ENCODE measurements around the gene CTDSP1. TPM values are rescaled to one million over a fixed set of nuclear protein-coding genes. Genes with fewer than 3 reads are reported as not detected.
A peak's percentile ranks its signal among the peaks of the same experiment; 100 is the strongest.

CTDSP1 gene
- total RNA-seq, 1 donor = 152 TPM

GRCh38 chr2:218398437-218399390, 954 bp upstream of the CTDSP1 start:
- peak in 2 of 3 donors; percentile 82 to 86 for DNase-seq (ENCODE audit: low read depth in 2 of 3, low spot score in 2 of 3)

DNA sequence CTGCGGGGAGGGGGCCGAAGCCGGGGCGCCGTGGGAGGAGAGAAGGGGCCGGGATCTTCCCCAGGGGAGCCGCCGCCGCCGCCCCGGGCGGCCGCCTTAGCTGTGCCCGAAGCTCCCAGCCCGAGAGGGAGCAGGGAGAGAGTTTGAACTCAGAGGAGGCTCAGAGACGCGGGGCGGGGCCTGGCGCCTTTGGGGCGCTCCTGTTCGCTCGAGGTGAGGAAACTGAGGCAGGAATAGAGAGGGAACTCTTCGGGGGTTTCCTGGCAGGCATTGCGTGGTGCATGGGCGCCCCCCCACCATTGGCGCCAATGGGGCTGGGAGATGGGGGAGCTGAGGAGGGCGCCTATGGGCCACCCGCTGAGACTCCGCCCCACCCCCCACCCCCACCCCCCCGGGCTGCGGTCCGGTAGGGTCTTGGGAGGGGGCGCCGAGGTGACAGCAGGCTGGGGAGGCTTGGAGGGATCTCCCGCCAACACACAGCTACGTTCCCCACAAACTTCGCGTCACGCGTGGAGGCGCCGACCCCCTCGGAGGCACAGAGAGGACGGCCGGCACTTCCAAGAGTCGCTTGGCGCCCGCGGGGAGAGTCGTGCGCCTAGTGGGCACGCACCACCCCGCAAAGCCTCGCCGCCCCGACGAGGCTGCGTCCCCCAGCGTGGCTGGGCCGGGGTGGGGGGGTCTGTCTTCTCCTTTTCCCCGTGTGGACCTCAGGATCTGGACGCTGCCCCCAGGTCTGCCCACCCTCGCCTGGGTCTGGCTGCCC, 680 bp downstream of the CTDSP1 start:
- peak in 1 of 3 donors; percentile 35 for DNase-seq (ENCODE audit: low read depth in 2 of 3, low spot score in 2 of 3)

- DNase-seq (ENCODE audit: low read depth in 2 of 3, low spot score in 2 of 3) = no peak
Measured at GRCh38 chr2:218400930-218401881, 1.5 kb downstream of the CTDSP1 start.

GRCh38 chr2:218401890-218402289, 2.2 kb downstream of the CTDSP1 start:
- no peak for DNase-seq (ENCODE audit: low read depth in 2 of 3, low spot score in 2 of 3)

DNA sequence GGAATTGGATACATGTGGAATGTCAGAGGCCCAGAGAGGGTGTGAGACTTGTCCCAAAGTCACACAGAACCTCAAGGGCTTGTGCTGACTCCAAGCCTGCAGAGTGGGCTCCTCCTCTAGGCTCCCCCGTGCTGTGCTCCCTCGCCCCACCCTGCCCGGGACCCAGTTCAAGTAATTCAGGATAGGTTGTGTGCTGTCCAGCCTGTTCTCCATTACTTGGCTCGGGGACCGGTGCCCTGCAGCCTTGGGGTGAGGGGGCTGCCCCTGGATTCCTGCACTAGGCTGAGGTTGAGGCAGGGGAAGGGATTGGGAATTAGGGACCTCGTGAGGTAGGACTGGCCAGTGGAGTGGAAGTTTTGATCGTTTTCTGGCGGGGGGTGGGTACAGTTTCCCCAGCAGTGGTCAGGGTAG, 2.8 kb downstream of the CTDSP1 start:
- DNase-seq (ENCODE audit: low read depth in 2 of 3, low spot score in 2 of 3) = no peak

GRCh38 chr2:218402911-218403411, 3.3 kb downstream of the CTDSP1 start:
- DNase-seq (ENCODE audit: low read depth in 2 of 3, low spot score in 2 of 3) = no peak

DNA sequence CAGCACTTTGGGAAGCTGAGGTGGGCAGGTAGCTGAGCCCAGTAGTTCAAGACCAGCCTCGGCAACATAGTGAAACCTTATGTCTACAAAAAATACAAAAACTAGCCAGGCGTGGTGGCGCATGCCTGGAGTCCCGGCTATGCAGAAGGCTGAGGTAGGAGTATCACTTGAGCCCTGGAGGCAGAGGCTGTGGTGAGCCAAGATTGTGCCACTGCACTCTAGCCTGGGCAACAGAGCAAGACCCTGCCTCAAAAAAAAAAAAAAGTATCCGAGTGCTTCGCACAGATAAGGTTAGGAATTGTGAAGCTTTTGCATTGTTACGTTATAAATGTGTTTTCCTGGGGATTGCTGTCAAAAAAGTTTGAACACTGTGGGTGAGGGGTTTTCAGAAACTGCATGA, 4.1 kb downstream of the CTDSP1 start:
- DNase-seq (ENCODE audit: low read depth in 2 of 3, low spot score in 2 of 3) = no peak

GRCh38 chr2:218404351-218405085, 4.8 kb downstream of the CTDSP1 start:
- DNase-seq (ENCODE audit: low read depth in 2 of 3, low spot score in 2 of 3) = no peak

GRCh38 chr2:218405086-218405745, 5.5 kb downstream of the CTDSP1 start:
- no peak for DNase-seq (ENCODE audit: low read depth in 2 of 3, low spot score in 2 of 3)

DNA sequence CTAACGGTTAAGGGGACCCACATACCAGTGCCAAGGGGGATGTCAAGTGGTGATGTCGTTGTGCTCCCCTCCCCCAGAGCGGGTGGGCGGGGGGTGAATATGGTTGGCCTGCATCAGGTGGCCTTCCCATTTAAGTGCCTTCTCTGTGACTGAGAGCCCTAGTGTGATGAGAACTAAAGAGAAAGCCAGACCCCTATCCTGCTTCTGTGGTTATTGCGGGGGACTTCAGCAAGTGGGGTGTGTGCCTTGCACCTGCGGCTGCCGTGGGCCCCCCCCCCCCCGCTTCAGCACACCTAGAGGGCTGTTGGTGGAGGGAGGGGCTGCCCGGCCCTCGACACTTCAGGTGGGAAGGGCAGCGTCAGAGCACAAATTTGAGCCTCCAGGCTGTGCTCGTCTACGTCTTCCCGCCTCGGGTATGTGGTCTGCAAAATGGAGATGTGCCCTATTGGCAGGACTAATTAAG, 6.1 kb downstream of the CTDSP1 start:
- peak in 1 of 3 donors; percentile 49 for DNase-seq (ENCODE audit: low read depth in 2 of 3, low spot score in 2 of 3)

- peak; percentile 66 to 95 (median 93) for DNase-seq (ENCODE audit: low read depth in 2 of 3, low spot score in 2 of 3)
Measured at GRCh38 chr2:218406209-218406948, 6.7 kb downstream of the CTDSP1 start.

DNA sequence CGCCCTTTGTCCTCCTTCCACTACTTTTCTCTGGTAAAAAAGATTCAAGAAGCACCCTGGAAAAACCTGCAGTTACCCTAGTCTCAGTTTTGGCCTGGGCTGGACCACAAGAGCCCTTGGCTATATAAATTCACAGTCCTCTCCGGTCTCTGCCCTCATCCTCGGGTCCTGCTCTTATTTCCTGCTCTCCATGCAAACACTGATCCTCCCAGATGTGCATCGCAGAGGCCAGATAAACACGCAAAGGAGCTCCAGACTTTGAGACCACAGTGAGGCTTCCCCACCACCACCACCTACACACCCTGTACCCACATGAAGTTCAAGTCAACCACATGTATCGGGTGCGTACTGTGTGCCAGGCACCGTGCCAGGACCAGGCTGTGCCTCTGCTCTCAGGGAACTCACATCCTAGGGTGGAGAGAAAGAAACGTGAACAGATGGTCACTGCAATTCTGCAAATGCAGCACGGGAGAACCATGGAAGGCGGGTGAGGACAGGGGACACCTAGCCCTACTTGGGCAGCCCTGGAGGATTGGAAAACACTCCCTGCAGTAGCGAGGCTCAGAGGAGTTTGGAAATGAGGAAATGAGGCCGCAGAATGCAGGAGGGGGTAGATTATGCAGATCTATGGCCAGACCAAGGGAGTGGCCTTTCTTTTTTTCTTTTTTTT, 7.4 kb downstream of the CTDSP1 start:
- peak in 2 of 3 donors; percentile 52 to 58 for DNase-seq (ENCODE audit: low read depth in 2 of 3, low spot score in 2 of 3)

GRCh38 chr2:218407717-218408116, 8.0 kb downstream of the CTDSP1 start:
- no peak for DNase-seq (ENCODE audit: low read depth in 2 of 3, low spot score in 2 of 3)

- DNase-seq (ENCODE audit: low read depth in 2 of 3, low spot score in 2 of 3) = no peak
Measured at GRCh38 chr2:218418321-218418716, 18.7 kb downstream of the CTDSP1 start.

GRCh38 chr2:218418717-218419458, 19.2 kb downstream of the CTDSP1 start, which contains the start of gene VIL1:
TSS of gene VIL1 (plus strand) at chr2:218419123. CDS start at chr2:218423779, 4,656 bp downstream.
- DNase-seq (ENCODE audit: low read depth in 2 of 3, low spot score in 2 of 3) = no peak

DNA sequence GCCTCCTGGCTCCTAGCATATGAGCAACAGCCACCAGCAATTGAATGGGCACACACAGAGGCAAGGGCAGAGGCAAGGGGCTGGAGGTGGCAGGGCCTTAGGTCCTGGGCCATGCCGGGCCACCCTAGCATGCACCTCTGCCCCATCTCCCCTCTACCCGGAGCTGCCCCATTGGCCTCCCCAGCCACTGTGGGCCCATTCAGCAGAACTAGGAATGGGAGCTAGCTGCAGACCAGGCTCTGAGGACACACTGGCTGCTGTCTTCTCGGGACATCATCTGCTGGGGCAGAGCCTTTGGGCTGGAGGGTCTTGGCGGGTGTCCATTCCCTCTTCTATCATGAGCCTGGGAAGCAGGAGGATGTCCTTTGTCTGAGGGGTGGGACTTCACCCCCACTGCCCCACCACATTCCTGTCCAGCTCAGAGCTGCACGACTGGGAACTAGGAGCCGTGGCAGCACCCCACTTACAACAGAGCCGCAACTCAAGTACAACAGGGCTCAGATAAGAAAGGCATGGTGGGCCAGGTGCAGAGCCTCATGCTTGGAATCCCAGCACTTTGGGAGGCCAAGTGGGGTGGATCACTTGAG, 20.1 kb downstream of the CTDSP1 start:
- DNase-seq (ENCODE audit: low read depth in 2 of 3, low spot score in 2 of 3) = no peak

Measured in hematopoietic multipotent progenitor cell (in vitro differentiated cells).